GM19193 (cell line): ENCODE data around the gene TASP1.

Experiments used
- POLR2A ChIP-seq: IDR thresholded peaks from 4 replicates; pipeline ENCODE4 v1.6.1; 2011; ENCODE audit not compliant: insufficient read depth, insufficient read length; ENCODE audit errors: extremely low read depth

TASP1 gene

GRCh38 chr20:13535627-13536026 lies 103.1 kb downstream of the TASP1 start:
- TF ChIP-seq POLR2A, result no peak

DNA sequence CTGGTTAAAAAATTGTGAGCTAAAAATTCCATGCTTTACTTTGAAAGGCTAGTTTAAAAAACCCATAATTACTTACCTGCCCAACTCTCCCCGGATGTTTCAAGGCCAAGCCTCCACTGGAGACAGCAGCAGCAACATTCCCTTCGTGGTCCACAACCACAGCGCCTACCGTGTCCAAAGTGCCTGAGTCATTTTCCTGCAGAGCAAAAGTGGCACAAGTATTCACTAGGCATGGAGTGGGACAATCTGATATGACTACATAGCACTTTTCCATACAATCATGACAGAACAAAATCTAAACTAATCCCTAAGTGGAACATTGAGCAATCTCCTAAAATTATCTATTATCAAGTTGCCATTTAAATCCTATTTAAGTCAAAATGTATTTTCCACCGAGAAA lies 104.8 kb downstream of the TASP1 start:
- TF ChIP-seq POLR2A, result no peak

- TF ChIP-seq POLR2A, result no peak
Observed at GRCh38 chr20:13530146-13530545, 108.6 kb downstream of the TASP1 start.

GRCh38 chr20:13526551-13526950 lies 112.2 kb downstream of the TASP1 start:
- TF ChIP-seq POLR2A, result no peak

GRCh38 chr20:13525225-13525940 lies 113.3 kb downstream of the TASP1 start:
- TF ChIP-seq POLR2A, result no peak

DNA sequence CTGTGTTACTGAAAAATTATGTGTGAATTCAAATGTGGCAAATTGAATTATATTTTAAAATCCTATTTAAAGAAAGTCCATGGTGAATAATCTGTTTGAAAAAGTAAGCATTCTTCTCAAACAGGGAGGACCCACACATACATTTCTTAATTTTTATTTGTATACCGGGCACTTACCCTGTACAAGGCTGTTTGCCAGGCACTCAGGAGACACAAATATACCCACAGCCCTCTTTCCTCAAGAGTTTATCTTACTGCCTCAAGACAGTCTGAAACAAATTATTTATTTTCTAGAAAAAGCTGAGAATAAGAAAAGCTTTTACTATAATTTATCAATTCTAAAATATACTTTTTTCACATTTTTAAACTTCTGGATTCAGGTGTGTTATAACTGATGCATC lies 114.4 kb downstream of the TASP1 start:
- TF ChIP-seq POLR2A, result no peak

DNA sequence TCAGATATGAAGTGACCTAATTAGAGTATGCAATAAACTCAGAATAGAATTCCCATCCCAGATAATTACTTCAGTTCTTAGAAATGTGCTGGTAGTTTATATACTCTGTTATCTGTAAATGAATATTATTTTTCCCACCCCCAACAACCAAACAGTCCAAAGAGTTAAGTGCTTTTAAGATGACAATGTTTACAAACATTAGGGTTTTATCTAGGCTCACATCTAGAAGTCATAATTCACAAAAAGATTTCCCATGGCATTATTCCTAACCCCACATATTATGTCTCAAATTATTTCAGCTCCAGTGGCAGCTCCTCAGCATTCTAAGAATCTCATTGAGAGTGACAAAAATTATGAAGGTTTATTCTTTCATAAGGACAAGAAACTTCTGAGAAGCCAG lies 120.9 kb downstream of the TASP1 start:
- no peak for TF ChIP-seq POLR2A

DNA sequence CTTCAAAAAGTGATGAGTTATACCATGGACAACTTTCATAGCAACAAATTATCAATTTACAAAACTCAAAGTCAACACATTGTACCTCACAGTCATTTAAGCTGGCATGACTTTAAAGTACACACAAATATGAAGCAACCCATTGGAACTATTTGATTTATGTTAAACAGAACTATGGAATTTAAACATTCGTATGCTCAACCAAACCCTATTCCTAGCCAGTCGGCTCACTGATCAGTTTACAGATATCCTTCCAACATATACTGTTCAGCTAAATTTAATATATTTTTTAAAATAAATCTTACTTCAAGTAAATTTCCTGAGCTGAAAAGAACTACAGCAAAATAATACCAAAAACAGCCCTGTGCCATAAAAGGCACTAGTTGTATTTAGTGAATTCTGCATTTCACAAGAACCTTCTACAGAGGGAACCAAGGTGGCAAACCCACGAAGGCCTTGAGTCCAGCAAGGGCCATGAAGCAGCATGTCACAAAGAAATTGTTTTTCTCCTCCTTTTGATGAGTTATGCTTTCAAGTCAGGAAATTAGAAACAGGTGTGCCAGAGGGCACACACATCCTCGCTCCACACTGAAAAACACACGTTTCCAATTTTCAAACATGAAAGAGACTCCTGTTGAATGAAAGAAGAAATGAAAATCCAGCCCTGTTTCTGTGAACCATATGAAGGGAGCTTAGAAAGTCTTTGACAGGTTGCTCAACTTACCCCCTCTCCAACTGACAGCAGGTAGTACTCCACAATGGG lies 122.8 kb downstream of the TASP1 start:
- TF ChIP-seq POLR2A, result no peak

DNA sequence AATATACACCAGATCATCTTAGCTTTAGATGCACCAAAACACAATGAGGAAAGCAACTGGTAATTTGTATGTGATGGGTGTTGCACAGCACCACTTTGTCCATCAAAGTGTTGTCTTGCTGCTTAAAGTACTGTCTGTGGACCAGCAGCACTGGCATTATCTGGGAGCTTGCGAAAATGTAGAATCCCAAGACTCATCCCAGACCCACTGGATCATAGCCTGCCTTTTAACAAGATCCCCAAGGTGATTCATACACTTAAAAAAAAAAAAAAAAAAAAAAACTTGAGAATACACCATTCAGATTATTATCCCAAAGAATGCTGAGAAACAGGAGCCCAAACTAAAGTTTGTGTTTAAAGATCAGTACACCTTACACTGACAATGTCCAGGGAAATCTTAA lies 123.4 kb downstream of the TASP1 start:
- TF ChIP-seq POLR2A, result no peak

DNA sequence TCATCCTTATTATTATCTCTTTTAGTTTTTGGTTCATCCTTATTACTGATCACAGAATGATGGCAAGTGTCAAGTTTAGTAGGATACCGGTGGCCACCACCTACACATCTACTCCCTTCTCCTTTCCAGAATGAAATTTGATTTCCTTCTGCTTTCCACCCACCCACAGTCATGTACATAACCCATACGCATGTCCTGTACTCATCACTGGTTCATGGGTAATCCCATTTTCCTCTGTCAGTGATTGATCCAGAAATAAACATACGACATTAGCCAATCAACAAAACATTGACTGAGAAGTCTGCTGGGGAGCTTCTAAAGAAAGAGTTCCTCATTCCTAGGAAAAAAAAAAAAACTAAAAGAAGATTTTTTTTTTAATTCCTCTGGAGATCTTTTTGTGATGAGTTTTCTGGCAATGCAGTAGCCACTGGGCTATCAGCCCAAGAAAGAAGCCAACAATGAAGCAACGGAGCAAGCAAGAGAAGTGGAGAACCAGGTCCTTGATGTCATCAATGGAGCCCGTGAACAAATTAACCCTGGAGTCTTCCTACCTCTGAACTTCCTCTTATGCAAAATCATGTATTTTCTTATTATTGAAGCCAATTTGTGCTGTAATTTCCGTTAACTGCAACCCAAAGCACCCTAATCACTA lies 127.8 kb downstream of the TASP1 start:
- no peak for TF ChIP-seq POLR2A

GRCh38 chr20:13507646-13508045 lies 131.1 kb downstream of the TASP1 start:
- no peak for TF ChIP-seq POLR2A

DNA sequence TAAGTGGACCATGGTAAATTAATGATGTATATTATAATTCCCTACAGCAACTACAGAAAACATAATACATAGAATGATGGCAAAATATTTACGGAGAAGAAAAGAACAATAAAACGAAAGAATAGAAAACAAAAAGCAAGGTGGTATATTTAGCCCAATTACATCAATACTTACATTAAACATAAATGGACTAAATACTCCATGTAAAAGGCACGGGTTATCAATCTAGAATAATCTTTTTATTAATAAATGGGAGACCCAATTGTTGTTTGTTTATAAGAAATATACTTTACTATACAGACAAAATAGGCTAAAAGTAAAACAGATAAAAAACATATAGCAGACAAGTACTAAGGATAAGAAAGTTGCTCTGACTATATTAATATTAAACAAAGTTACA lies 137.2 kb downstream of the TASP1 start:
- no peak for TF ChIP-seq POLR2A

- TF ChIP-seq POLR2A, result no peak
Observed at GRCh38 chr20:13494019-13494418, 144.7 kb downstream of the TASP1 start.

GRCh38 chr20:13493143-13493542 lies 145.6 kb downstream of the TASP1 start:
- TF ChIP-seq POLR2A, result no peak

DNA sequence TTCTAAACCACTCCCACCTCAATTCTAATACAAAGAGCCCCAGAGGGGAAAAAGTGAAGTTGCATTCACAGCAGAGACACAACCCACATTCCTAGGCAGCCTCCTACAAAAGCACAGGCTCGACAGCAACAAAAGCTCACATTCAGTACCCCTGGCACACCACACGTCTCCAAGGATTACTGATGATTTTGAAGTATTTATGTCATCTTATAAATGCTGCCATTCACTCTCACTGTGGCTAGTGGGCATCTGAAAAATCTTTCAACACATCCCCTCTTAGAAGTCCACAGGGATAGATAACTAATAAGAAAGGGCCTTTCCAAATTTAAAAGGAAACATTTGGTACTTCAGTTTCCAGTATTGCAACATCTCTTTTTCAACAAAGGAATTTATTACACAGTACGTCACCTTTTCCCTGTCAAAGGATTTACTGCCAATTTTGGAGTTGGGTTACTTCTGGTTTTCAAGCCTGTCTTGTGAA lies 146.7 kb downstream of the TASP1 start:
- no peak for TF ChIP-seq POLR2A

DNA sequence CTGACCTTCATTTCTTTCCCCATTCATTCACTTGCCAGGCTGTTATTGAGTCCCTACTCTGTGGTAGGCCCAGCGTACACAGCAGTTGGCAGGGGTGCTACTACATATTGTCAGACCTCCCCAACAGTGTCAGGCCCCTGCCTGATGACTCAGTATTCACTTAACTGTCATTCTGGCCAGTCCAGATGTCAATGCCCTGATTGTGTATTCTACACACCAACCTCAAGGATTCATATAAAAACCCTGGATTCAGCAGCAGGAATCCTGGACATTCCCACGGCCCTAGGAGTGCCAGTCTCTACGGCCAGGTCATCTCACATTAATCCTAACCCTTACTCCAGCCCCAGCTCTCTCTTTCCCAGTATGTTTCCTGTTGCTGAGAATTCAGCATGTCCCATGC lies 151.5 kb downstream of the TASP1 start:
- no peak for TF ChIP-seq POLR2A
